GM18868 (cell line): ENCODE results near the gene ABCD4.
"Not testable (repeated sequence)": the region's sequence is repeated elsewhere in the genome, so short reads cannot be mapped to it uniquely, and the experiment has no call there.

Experiments
- ATAC-seq: cut with Tn5 transposase; IDR thresholded peaks from one replicate; pipeline ENCODE4 v1.9.1; 2021; ENCODE audit warnings: mild to moderate bottlenecking, moderate library complexity; ENCODE audit not compliant: unreplicated experiment

ABCD4 gene

DNA sequence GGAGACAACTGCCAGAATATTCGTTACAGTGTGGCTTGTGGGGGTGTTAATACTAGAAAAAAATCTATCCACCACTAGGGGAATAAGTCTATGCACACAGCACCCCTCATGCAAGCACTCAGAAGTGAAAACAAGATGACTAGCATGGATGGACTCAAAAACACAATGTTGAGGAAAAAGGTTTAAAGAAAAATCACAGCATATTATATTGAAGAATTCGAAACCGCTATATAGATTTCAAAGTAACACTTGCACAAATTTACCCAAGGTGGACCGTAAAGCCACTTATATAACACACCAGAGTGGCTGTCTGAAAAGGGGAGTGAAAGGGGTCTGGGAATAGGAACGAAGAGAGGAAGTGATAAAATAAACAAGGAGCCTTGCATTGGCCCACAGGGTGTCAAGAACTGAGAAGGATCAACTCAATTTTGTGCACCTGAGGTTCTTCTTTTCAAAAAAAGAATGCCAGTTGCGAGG lies 544 bp downstream of the ABCD4 start:
- peak; percentile 33 for ATAC-seq

DNA sequence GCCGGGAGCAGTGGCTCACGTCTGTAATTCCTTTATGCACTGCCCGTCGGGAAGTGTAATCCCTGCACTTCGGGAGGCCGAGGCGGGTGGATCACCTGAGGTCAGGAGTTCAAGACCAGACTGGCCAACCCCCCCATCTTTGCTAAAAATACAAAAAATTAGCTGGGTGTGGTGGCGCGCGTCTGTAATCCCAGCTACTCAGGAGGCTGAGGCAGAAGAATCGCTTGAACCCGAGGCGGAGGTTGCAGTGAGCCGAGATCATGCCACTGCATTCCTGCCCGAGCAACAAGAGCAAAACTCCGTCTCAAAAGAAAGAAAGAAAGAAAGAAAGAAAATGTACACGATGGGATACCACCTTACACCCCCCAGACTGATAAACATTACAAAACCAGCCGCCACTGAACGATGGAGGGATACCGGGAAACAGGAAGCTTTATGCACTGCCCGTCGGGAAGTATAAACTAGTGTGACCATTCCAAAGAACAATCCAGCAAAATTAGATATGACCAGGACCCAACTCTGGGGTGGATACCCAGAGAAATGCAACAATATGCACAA lies 1.1 kb downstream of the ABCD4 start:
- no peak for ATAC-seq

DNA sequence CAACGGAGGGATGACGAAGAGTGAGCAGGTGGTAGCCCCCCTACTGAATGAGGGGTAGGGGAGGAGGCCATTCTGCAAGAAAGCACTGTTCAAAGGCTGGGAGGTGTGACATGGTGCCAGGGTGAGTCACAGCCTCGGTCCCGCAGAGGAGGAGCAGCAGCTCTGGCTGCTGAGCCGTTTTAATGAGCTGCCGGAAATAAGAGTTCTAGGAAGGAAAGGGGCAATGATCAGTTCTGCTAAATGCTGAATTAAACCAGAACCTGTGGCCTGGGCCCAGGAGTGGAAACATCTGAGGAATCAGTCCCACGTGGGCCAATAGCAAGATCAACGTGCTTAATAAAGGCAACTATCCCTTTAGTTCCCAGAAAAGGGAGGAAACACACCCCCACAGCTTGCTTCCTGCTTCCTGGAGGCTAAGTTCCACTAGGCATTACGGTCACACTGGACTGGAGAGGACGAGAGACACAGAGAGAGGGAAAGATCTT lies 3.6 kb downstream of the ABCD4 start:
- no peak for ATAC-seq

DNA sequence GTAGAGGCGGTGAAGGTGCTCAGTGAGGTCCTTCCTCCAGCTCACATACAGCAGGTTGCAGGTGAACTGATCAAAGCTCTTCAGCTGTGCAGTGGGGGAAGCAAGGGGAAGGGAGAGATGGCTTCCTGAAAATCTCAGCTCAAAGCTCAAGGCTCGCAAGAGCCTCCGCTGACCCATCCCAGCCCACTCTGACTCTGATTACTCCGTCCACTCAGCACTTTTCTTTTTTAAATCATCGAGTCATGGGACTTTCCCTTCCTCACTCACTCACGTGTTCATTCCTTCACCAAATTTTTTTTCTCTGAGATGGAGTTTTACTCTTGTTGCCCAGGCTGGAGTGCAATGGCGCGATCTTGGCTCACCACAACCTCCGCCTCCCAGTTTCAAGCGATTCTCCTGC lies 4.7 kb downstream of the ABCD4 start:
- no peak for ATAC-seq

DNA sequence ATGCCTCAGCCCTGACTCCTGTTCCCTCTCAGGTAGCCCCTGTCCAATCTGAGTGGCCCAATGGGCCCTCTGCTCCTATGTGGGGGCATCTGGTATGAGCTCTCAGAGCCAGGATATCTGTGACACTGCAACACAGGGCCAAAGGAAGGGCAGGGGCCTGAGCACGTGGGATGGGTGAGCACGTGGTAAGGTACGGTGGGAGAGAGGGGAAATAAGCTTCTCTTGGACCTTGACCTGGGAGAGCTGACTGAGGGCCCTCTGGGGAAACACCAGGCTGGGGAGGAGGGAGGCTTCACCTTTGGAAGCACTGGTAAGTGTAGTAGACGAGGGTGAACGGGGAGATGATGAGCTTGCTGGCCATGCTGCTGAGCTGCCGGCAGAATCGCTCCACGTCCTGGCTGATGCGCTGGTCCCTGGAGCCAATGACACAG lies 6.7 kb downstream of the ABCD4 start:
- no peak for ATAC-seq

DNA sequence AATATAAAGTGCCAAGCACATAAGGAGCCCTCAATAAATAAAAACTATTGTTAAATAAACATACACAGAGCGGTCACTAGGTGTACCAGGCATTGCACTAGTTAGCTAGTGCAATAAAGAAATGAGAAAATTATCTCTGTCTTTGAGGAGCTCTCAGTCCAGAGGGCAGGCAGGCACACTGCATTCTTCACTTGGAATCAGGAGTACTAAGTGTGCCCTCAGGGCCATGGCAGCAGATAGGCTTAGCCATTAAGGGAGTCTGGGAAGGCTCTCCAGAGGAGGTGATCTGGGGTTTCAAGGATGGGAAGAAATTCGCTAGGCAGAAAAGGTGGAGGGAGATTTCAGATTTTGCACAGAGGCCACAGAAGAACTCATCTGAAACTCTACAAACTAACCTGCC lies 9.1 kb downstream of the ABCD4 start:
- no peak for ATAC-seq

DNA sequence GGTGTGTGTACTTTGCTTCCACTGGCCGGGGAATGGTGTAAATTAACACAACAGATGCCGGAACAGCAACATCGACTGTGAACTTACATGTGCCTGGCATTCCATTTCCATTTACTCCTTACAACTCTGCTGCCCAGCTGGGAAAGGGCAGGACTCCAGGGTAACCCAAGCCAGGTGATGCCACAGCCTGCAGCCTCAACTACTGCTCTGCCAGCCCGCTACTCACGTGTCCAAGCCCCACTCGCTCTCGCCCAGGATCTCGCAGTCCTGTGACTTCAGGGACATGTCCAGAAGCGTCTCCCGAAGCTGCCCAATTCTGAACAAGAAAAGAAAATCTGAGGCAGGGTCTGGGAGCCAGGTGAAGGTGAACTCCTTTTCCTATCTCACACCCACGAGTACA lies 10.7 kb downstream of the ABCD4 start:
- ATAC-seq: no peak

DNA sequence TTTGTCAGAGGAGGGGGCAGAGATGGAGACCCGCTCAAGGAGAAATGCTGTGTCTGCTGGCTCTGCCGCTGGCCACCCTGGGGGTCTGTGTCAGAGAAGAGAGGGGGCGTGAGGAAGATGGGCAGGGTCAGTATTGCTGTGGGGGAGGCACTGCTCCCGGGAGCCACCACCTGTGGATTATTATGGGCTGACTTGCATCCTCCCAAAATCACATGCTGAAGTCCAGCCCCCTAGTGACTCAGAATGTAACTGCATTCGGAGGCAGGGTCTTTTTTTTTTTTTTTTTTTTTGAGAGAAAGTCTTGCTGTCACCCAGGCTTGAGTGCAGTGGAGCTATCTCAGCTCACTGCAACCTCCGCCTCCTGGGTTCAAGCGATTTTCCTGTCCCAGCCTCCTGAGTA lies 12.3 kb downstream of the ABCD4 start:
- no peak for ATAC-seq

DNA sequence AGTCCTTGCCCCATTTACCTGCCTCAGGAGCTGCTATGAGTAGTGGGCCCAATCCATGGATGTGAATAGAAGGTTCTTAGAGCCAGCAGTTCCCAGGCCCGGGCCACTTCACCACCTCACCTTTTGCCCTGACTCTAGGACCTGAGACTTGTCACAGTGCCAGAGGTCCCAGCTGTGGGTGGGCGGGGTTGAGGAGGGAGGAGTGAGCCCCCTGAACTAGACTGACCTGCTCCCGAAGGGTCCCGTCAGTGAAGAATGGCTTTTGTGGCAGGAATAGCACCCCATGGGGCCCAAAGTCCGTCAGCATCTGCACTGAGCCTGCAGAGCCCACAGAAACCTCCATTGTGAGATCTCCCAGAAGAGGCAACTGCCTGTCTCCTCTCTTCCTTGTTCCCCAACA lies 12.9 kb downstream of the ABCD4 start:
- ATAC-seq: no peak

DNA sequence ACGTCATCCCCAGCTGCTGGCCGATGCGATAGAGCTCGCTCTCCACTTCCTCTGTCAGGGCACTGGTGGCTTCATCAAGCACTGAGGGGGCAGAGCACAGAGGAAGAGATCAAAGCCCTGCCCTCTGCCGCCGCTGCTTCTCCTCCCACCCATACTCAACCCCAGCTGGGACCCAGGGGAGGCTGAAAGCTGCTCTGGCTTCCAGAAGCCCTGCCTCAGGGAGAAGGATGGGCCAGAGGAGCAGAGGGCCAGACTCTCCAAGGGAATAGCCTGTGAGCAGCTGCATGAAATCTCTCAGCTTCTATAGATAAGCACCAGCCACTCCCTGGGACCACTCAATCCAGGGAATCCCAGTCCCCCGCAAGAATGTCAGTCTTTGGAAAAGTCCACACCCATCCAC lies 16.0 kb downstream of the ABCD4 start:
- no peak for ATAC-seq

DNA sequence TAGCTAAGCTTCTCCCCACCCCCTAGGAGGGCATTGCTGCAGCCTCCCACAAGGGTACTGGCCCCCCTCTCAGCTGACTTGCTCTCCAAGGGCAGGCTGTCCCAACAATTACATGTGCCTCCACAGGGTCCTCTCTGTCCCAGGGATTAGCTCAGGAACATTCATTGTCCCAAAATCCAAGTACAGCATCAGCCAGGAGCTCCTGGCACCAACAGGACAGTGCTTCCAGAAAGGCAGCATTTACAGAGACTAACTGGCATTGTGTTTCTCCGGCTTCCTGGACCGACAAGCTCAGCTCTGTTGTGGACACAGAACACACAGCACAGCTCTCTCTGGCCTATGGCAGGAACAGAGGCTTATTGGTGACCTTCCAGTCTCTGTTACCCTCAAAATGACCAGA lies 21.7 kb downstream of the ABCD4 start:
- no peak for ATAC-seq

DNA sequence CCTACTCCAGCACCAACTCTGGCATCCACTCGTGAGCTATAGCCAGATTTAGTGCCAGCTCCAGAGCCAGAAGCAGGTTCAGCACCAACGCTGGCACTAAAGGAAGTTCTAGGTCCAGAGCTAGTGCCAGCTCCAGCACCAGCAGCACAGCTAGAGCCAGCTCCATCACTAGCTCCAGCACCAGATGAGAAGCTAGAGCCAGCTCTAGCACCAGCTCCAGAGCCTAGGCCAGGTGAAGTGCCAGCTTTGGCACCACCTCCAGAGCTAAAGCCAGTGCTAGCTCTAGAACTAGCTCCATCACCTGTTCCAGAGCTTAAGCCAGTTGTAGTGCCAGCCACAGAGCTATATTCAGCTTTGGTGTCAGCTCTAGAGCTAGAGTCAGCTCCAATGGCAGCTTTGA lies 24.7 kb downstream of the ABCD4 start:
- no peak for ATAC-seq

DNA sequence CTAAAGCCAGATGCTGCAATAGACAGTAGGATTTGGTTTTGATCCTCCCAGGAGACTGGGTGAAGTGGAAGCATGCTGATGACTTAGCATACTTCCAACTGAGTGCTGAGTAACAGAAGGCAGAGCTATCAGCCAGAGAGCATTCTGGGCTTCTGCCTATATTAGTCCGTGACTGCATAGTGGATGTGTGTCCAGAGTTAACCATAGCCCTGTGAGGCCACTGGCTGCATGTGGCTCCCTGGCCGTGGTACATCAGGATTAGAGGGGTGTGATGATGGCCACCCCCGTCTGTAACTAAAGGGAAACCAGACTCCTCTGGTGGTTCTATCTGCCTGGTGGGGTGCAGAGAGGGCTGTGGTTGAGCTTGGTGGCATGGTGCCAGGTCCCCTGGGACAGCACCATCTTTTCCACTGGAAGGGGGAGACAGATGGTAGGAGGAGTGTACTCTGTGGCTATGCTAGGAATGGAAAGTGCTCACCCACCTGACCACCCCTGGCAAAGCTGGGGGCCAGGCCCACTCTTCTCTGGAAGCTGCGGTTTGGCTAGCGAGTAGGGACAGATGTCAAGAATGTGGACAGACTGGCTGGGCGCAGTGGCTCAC lies 27.4 kb downstream of the ABCD4 start:
- ATAC-seq: no peak

DNA sequence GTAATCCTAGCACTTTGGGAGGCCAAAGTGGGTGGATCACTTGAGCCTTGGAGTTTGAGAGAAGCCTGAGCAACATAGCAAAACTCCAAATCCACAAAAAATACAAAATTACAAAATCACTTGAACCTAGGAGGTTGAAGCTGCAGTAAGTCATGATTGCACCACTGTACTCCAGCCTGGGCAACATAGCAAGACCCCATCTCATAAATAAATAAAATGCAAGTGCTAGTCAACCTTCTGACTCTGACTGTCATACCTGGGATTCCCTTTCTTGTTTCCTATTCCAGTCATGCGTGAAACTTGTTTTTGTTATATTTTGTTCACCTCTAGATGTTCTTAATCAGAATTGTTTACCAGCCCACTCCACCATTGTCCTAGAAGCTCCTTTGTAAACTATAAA lies 31.4 kb downstream of the ABCD4 start:
- no peak for ATAC-seq

DNA sequence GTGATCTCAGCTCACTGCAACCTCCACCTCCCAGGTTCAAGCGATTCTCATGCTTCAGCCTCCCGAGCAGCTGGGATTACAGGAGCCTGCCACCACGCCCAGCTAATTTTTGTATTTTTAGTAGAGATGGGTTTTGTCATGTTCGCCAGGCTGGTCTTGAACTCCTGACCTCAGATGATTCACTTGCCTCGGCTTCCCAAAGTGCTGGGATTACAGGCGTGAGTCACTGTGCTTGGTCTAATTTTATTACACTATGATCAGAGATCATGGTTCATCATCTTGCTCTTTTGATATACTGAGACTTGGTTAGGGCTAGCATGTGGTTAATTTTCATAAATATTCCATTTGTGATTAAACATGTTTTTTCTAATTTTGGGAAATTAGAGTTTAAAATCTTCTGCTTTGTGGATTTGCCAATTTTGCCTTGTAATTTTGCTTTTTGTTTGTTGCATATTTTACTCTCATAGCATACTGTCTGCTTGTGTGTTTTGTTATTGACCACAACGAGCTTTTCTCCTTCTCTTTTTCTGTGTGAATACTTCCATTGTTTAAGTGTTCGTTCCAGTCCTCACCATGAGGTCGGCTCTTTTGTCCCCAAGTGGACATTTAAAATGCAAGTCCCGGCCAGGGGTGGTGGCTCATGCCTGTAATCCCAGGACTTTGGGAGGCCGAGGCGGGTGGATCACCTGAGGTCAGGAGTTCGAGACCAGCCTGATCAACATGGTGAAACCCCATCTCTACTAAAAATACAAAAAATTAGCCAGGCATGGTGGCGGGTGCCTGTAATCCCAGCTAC lies 32.2 kb downstream of the ABCD4 start:
- ATAC-seq: not testable (repeated sequence)

DNA sequence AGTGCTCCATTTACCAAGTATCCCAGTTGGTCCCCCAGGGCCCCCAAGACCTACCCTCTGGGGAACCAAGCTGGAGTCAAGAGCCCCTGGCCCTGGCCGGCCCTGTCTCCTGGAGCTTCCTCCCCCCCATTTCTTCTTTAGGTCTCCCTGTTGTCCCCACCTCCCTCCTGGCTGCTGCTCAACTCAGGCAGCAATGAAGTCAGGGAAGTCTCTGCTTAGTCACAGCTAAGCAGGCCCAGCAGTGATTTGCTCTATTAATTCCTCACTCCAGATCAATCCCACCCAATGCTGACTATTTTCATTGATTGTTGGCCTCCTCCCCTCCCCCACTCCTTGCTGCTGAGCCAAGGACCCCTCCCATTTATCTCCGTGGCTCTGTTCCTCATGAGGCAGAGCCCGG lies 35.1 kb downstream of the ABCD4 start:
- no peak for ATAC-seq

DNA sequence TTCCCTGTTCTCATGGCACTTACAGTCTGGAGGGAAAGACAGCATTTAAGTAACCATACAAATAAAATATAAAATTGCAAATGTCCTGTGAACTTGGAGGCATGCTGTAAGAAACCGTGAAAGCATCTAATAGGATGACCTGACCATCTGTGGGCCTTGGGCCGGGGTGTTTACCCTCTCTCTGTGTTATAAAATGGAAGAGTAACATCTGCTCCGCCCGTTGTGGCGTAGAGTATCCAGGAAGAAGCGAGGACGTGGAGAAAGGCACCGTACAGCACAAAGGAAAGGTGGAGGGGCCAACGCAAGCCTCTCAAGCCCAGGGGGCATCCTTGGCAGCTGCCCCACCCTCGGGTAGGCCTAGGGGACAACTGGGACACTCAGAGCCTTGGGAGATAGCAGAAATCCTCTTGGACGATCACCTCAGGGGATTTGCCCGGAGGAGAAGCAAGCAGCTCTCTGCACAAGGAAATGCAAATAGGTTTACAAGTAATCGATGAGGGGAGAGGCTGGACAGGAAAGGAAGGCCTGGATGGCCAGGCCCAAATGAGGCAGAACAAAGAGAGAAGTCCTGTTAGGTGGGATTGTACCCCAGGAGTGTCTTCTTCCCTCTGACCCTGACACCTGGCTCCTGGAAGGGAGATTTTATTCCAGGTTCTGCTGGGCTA lies 37.3 kb downstream of the ABCD4 start:
- ATAC-seq: no peak

DNA sequence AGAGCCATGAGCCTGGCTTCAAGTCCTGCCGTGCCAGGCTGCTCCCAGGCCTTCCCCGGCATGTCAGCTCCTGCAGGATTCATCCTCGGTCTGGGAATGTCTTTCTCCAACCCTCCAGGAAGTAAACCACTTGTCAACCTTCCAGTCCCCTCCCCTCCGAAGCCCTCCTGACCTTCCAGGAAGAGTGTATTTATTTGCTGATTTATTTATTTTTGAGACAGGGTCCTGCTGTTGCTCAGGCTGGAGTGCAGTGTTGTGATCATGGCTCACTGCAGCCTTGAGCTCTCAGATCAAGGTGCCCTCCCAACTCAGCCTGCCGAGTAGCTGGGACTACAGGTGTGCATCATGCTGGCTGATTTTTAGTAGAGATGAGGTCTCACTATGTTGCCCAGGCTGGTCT lies 38.8 kb downstream of the ABCD4 start:
- ATAC-seq: no peak

DNA sequence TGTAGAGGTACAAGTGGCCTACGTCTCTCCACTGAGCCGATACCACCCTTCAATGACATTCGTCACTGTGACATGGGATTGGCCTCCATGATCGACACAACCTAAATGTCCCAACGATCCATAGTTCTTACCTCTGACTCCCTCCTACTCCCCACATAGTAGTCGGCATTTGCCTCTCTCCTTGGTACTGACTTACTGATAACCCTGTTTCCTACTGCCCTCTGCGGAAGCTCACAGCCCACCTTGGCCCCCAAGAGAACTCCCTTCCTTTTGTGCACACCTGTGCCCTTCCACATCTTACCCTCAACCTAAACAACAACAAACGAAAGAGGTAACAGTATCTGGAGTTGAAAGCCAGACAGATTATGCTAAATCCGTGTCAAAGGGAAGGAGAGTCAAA lies 39.6 kb downstream of the ABCD4 start:
- no peak for ATAC-seq

DNA sequence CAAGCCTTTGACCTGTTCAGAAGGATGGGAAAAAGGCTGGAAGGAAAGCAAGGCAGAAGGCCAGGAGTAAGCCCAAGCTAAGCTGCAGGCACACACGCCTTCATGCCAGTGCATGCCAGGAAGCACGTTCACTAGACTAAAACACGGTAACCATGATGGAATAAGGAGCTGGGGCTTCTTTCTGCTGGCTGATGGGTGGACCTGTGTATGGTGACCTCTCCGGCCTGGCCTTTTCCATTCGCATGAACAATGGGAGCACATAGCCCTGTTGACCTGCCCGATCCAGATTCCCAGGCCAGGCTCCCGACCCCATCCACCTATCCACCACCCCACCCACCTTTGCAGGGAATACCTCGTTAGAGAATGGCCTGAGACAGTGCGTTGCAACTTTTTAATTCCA lies 40.7 kb downstream of the ABCD4 start:
- no peak for ATAC-seq

DNA sequence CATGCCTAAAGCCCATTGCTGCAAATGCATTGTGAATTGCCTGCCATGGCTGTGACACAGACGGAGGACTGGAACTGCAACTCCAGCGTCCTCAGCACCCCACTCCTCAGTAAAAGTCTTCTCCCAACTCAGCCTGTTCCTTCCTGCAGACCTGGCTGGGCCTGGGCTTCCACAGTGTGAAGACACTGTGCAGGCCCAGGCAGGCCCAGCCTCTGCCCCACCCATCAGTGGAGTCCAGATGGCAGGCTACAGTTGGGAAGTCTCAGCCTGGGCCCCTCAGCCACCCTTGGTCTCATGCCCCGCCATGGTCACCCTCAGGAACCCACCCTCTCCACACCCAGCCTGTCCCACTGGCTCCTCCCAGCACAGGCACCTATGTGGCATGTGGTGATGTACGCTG lies 41.4 kb downstream of the ABCD4 start:
- no peak for ATAC-seq
